Epithelial cell of esophagus (primary cell): ENCODE data around the gene SRRT.
"Not testable (repeated sequence)": the region's sequence is repeated elsewhere in the genome, so short reads cannot be mapped to it uniquely, and the experiment has no call there.

Source experiments
- DNase-seq: peaks from one replicate; pipeline ENCODE4 v3.0.0; 2010; ENCODE audit warnings: low read depth
- H3K4me3 ChIP-seq: 2 replicates; pipeline ENCODE4 v1.5.1; 2011; ENCODE audit warnings: mild to moderate bottlenecking, low read length, control low read depth
- TF ChIP-seq, protein P1 (sequence below): IDR thresholded peaks from 2 replicates; pipeline ENCODE4 v1.5.1; 2011; ENCODE audit warnings: low read depth, mild to moderate bottlenecking, low read length, control low read depth, inconsistent platforms; ENCODE audit not compliant: insufficient read depth; ENCODE audit errors: missing control alignments

Gene SRRT

GRCh38 chr7:100921039-100921438 is 46.1 kb downstream of the SRRT start:
- no peak overlapping the region for H3K4me3 ChIP-seq
- TF ChIP-seq, protein P1, sequence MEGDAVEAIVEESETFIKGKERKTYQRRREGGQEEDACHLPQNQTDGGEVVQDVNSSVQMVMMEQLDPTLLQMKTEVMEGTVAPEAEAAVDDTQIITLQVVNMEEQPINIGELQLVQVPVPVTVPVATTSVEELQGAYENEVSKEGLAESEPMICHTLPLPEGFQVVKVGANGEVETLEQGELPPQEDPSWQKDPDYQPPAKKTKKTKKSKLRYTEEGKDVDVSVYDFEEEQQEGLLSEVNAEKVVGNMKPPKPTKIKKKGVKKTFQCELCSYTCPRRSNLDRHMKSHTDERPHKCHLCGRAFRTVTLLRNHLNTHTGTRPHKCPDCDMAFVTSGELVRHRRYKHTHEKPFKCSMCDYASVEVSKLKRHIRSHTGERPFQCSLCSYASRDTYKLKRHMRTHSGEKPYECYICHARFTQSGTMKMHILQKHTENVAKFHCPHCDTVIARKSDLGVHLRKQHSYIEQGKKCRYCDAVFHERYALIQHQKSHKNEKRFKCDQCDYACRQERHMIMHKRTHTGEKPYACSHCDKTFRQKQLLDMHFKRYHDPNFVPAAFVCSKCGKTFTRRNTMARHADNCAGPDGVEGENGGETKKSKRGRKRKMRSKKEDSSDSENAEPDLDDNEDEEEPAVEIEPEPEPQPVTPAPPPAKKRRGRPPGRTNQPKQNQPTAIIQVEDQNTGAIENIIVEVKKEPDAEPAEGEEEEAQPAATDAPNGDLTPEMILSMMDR, result no peak
- no peak for DNase-seq

GRCh38 chr7:100923616-100924015 is 48.7 kb downstream of the SRRT start:
- not testable (repeated sequence) for H3K4me3 ChIP-seq, DNase-seq

GRCh38 chr7:100929808-100930174 is 54.9 kb downstream of the SRRT start:
- TF ChIP-seq, protein P1, result no peak
- no peak for DNase-seq
- no peak overlapping the region for H3K4me3 ChIP-seq

- no peak overlapping the region for H3K4me3 ChIP-seq
- TF ChIP-seq, protein P1, result no peak
- DNase-seq, result no peak
These were observed 58.8 kb downstream of the SRRT start for GRCh38 chr7:100933734-100934133.

- DNase-seq, H3K4me3 ChIP-seq: not testable (repeated sequence)
These were observed 60.5 kb downstream of the SRRT start for GRCh38 chr7:100935381-100935780.

GRCh38 chr7:100936167-100936566 is 61.3 kb downstream of the SRRT start:
- H3K4me3 ChIP-seq, DNase-seq: not testable (repeated sequence)
